ENCODE measurements around the gene RASGRF2. TPM values are rescaled to one million over a fixed set of nuclear protein-coding genes. Genes with fewer than 3 reads are reported as not detected.

RASGRF2 gene
- 10 to 100 TPM; 18.8 to 19.3 TPM for total RNA-seq

GRCh38 chr5:80959768-80960442 is at the start of gene RASGRF2:
Gene RASGRF2 (plus strand): TSS chr5:80960363. CDS start chr5:80960739, 376 bp downstream.
- peak within 1 kb of the TSS; percentile 83 for H3K27ac Mint-ChIP-seq

GRCh38 chr5:80912479-80912878 is 47.7 kb upstream of the RASGRF2 start:
- POLR2A ChIA-PET, result no interaction called here
- peaks cover 2% of the 10 kb centered on the region for H3K27me3 Mint-ChIP-seq
- H3K9me3 Mint-ChIP-seq, result peaks cover 4% of the 10 kb centered on the region
- no peak overlapping the region for H3K27ac Mint-ChIP-seq
- peaks cover 14% of the 10 kb centered on the region for H3K36me3 Mint-ChIP-seq
- ATAC-seq (ENCODE audit: low read depth) (no peak), DNase-seq (no peak)
- H3K4me1 Mint-ChIP-seq, result peaks cover 6% of the 10 kb centered on the region
- H3K4me3 Mint-ChIP-seq, result no peak overlapping the region

More at GRCh38 chr5:80959768-80960442, at the start of gene RASGRF2:
- Mint-ChIP-seq H3K4me1 (peaks cover 51% of the 10 kb centered on the region), H3K27me3 (no peaks in the 10 kb centered on the region), H3K9me3 (no peaks in the 10 kb centered on the region), H3K36me3 (no peaks in the 10 kb centered on the region), H3K4me3 (peak within 1 kb of the TSS; percentile 89)
- ATAC-seq (ENCODE audit: low read depth), result peak; percentile 31
- POLR2A ChIA-PET, result interaction anchor here (0.8 to 1.9 kb wide), 4 partner anchors 27 to 204 kb away, joined by 3 to 6 read pairs (median 4); no protein-coding TSS in a partner anchor
- DNase-seq, result peak; percentile 70

- H3K27me3 Mint-ChIP-seq, result no peaks in the 10 kb centered on the region
These were observed 44.4 kb upstream of the RASGRF2 start for GRCh38 chr5:80915716-80916115.

GRCh38 chr5:80916676-80917075 is 43.5 kb upstream of the RASGRF2 start:
- H3K27me3 Mint-ChIP-seq, result no peaks in the 10 kb centered on the region
- H3K27ac Mint-ChIP-seq, result no peak overlapping the region
- H3K36me3 Mint-ChIP-seq, result peaks cover 15% of the 10 kb centered on the region
- peaks cover 9% of the 10 kb centered on the region for H3K4me1 Mint-ChIP-seq
- POLR2A ChIA-PET, result interaction anchor here (0.6 kb wide), 1 partner anchor 78 kb away, joined by 4 read pairs; no protein-coding TSS in a partner anchor
- ATAC-seq (ENCODE audit: low read depth) (no peak), DNase-seq (no peak)
- no peak overlapping the region for H3K4me3 Mint-ChIP-seq
- peaks cover 4% of the 10 kb centered on the region for H3K9me3 Mint-ChIP-seq

More at GRCh38 chr5:80915716-80916115, 44.4 kb upstream of the RASGRF2 start:
- Mint-ChIP-seq H3K9me3 (peaks cover 4% of the 10 kb centered on the region), H3K4me1 (peaks cover 9% of the 10 kb centered on the region), H3K27ac (no peak overlapping the region), H3K4me3 (no peak overlapping the region), H3K36me3 (peaks cover 18% of the 10 kb centered on the region)
- no peak for DNase-seq
- POLR2A ChIA-PET, result no interaction called here
- no peak for ATAC-seq (ENCODE audit: low read depth)

- H3K36me3 Mint-ChIP-seq, result peaks cover 12% of the 10 kb centered on the region
- POLR2A ChIA-PET, result interaction anchor here (0.7 kb wide), 1 partner anchor 47 kb away, joined by 3 read pairs; no protein-coding TSS in a partner anchor
These were observed 42.5 kb upstream of the RASGRF2 start for GRCh38 chr5:80917631-80918030.

GRCh38 chr5:80919678-80920196 is 40.4 kb upstream of the RASGRF2 start:
- POLR2A ChIA-PET, result interaction anchor here (0.6 kb wide), 1 partner anchor 131 kb away, joined by 3 read pairs; no protein-coding TSS in a partner anchor
- peaks cover 9% of the 10 kb centered on the region for H3K4me1 Mint-ChIP-seq
- ATAC-seq (ENCODE audit: low read depth), result no peak
- no peak overlapping the region for H3K4me3 Mint-ChIP-seq
- peaks cover 8% of the 10 kb centered on the region for H3K36me3 Mint-ChIP-seq
- DNase-seq, result no peak
- H3K9me3 Mint-ChIP-seq, result no peaks in the 10 kb centered on the region
- no peaks in the 10 kb centered on the region for H3K27me3 Mint-ChIP-seq
- H3K27ac Mint-ChIP-seq, result no peak overlapping the region

More at GRCh38 chr5:80917631-80918030, 42.5 kb upstream of the RASGRF2 start:
- H3K9me3 Mint-ChIP-seq, result peaks cover 1% of the 10 kb centered on the region
- H3K27ac Mint-ChIP-seq, result no peak overlapping the region
- DNase-seq (no peak), ATAC-seq (ENCODE audit: low read depth) (no peak)
- no peak overlapping the region for H3K4me3 Mint-ChIP-seq
- no peaks in the 10 kb centered on the region for H3K27me3 Mint-ChIP-seq
- H3K4me1 Mint-ChIP-seq, result peaks cover 9% of the 10 kb centered on the region

- Mint-ChIP-seq H3K4me1 (peaks cover 9% of the 10 kb centered on the region), H3K27ac (no peak overlapping the region), H3K9me3 (no peaks in the 10 kb centered on the region), H3K36me3 (peaks cover 8% of the 10 kb centered on the region), H3K27me3 (no peaks in the 10 kb centered on the region), H3K4me3 (no peak overlapping the region)
- DNase-seq (no peak), ATAC-seq (ENCODE audit: low read depth) (no peak)
- POLR2A ChIA-PET, result interaction anchor here (0.6 kb wide), 1 partner anchor 132 kb away, joined by 3 read pairs; no protein-coding TSS in a partner anchor
These were observed 39.8 kb upstream of the RASGRF2 start for GRCh38 chr5:80920333-80920732.

- peaks cover 7% of the 10 kb centered on the region for H3K36me3 Mint-ChIP-seq
- no peak overlapping the region for H3K27ac Mint-ChIP-seq
- ATAC-seq (ENCODE audit: low read depth) (no peak), DNase-seq (no peak)
- POLR2A ChIA-PET, result no interaction called here
- H3K4me3 Mint-ChIP-seq, result no peak overlapping the region
- H3K4me1 Mint-ChIP-seq, result peaks cover 9% of the 10 kb centered on the region
- H3K9me3 Mint-ChIP-seq, result no peaks in the 10 kb centered on the region
- H3K27me3 Mint-ChIP-seq, result no peaks in the 10 kb centered on the region
These were observed 39.1 kb upstream of the RASGRF2 start for GRCh38 chr5:80921026-80921425.

GRCh38 chr5:80925931-80926330 is 34.2 kb upstream of the RASGRF2 start:
- no peak overlapping the region for H3K27ac Mint-ChIP-seq
- POLR2A ChIA-PET, result no interaction called here
- ATAC-seq (ENCODE audit: low read depth) (no peak), DNase-seq (no peak)
- no peaks in the 10 kb centered on the region for H3K36me3 Mint-ChIP-seq
- H3K9me3 Mint-ChIP-seq, result no peaks in the 10 kb centered on the region
- H3K27me3 Mint-ChIP-seq, result no peaks in the 10 kb centered on the region
- peaks cover 2% of the 10 kb centered on the region for H3K4me1 Mint-ChIP-seq
- no peak overlapping the region for H3K4me3 Mint-ChIP-seq

GRCh38 chr5:80926536-80926935 is 33.6 kb upstream of the RASGRF2 start:
- H3K36me3 Mint-ChIP-seq, result no peaks in the 10 kb centered on the region
- POLR2A ChIA-PET, result no interaction called here
- H3K4me1 Mint-ChIP-seq, result peaks cover 4% of the 10 kb centered on the region
- no peak overlapping the region for H3K27ac Mint-ChIP-seq
- no peak overlapping the region for H3K4me3 Mint-ChIP-seq
- H3K9me3 Mint-ChIP-seq, result no peaks in the 10 kb centered on the region
- no peaks in the 10 kb centered on the region for H3K27me3 Mint-ChIP-seq
- DNase-seq (no peak), ATAC-seq (ENCODE audit: low read depth) (no peak)

GRCh38 chr5:80926979-80927656 is 33.0 kb upstream of the RASGRF2 start:
- no peak overlapping the region for H3K27ac Mint-ChIP-seq
- DNase-seq, result no peak

GRCh38 chr5:80928073-80928472 is 32.1 kb upstream of the RASGRF2 start:
- H3K36me3 Mint-ChIP-seq, result no peaks in the 10 kb centered on the region
- H3K4me3 Mint-ChIP-seq, result no peak overlapping the region
- H3K9me3 Mint-ChIP-seq, result no peaks in the 10 kb centered on the region
- no peaks in the 10 kb centered on the region for H3K27me3 Mint-ChIP-seq
- POLR2A ChIA-PET, result no interaction called here
- peaks cover 4% of the 10 kb centered on the region for H3K4me1 Mint-ChIP-seq
- DNase-seq, result no peak
- H3K27ac Mint-ChIP-seq, result no peak overlapping the region
- ATAC-seq (ENCODE audit: low read depth), result no peak

More at GRCh38 chr5:80926979-80927656, 33.0 kb upstream of the RASGRF2 start:
- H3K4me1 Mint-ChIP-seq, result peaks cover 4% of the 10 kb centered on the region
- no peak for ATAC-seq (ENCODE audit: low read depth)
- no peaks in the 10 kb centered on the region for H3K36me3 Mint-ChIP-seq
- POLR2A ChIA-PET, result no interaction called here
- H3K4me3 Mint-ChIP-seq, result no peak overlapping the region
- H3K27me3 Mint-ChIP-seq, result no peaks in the 10 kb centered on the region
- H3K9me3 Mint-ChIP-seq, result no peaks in the 10 kb centered on the region

- no peak overlapping the region for H3K4me3 Mint-ChIP-seq
These were observed 29.2 kb upstream of the RASGRF2 start for GRCh38 chr5:80930940-80931339.

More at GRCh38 chr5:80930940-80931339, 29.2 kb upstream of the RASGRF2 start:
- Mint-ChIP-seq H3K9me3 (no peaks in the 10 kb centered on the region), H3K27me3 (no peaks in the 10 kb centered on the region), H3K36me3 (no peaks in the 10 kb centered on the region), H3K27ac (no peak overlapping the region), H3K4me1 (peaks cover 5% of the 10 kb centered on the region)
- DNase-seq (no peak), ATAC-seq (ENCODE audit: low read depth) (no peak)
- POLR2A ChIA-PET, result no interaction called here

Data from activated naive CD8-positive, alpha-beta T cell treated with anti-CD3 and anti-CD28 coated beads, Interleukin-2, amount 10 ng/mL, durations not matched to agents 7 days and 5 days (primary cell).